Activated T-helper 2 cell treated with anti-CD3 and anti-CD28 coated beads, Interferon-gamma antibody, Interleukin-2, Interleukin-4, amounts not matched to agents 10 μg/mL and 5 μg/mL and 100 μg/mL, durations not matched to agents 14 hours and 24 hours and 36 hours (primary cell): Measurements from ENCODE around the gene TRPM4. TPM values are rescaled to one million over a fixed set of nuclear protein-coding genes. Genes with fewer than 3 reads are reported as not detected.
"Not testable (repeated sequence)": the region's sequence is repeated elsewhere in the genome, so short reads cannot be mapped to it uniquely, and the experiment has no call there.

Experiments
- DNase-seq: peaks from one replicate; pipeline ENCODE4 v3.0.0; 2021; ENCODE audit warnings: low spot score
- H3K27ac Mint-ChIP-seq: one replicate; pipeline ENCODE4 v1.8.0; 2021; ENCODE audit warnings: mixed read lengths
- H3K27me3 Mint-ChIP-seq: one replicate; pipeline ENCODE4 v1.8.0; 2021; ENCODE audit warnings: low read depth, mixed read lengths
- H3K36me3 Mint-ChIP-seq: one replicate; pipeline ENCODE4 v1.8.0; 2021; ENCODE audit warnings: low read depth, mixed read lengths
- H3K4me1 Mint-ChIP-seq: one replicate; pipeline ENCODE4 v1.8.0; 2021; ENCODE audit warnings: low read depth, mixed read lengths
- H3K4me3 Mint-ChIP-seq: one replicate; pipeline ENCODE4 v1.8.0; 2021; ENCODE audit warnings: low read depth, mild to moderate bottlenecking, moderate library complexity, mixed read lengths
- H3K9me3 Mint-ChIP-seq: one replicate; pipeline ENCODE4 v1.8.0; 2021; ENCODE audit warnings: mixed read lengths
- intact Hi-C: fragments of 100-400 bp; cut with micrococcal nuclease; formaldehyde crosslinking; loops from one replicate; pipeline ENCODE4 v1.15.1; 2023
- total RNA-seq: library from RNA; stranded (reverse); gene quantifications from 2 replicates; pipeline ENCODE4 v1.2.3, GENCODE V29; 2022

Gene TRPM4
- total RNA-seq, 1 donor from 2014 or later = 1.9 TPM

- intact Hi-C loops = loop anchor here (2.0 to 5.0 kb wide), 2 partner anchors 35 to 482 kb away; partner anchors contain the start of genes DBP and SNRNP70
- Mint-ChIP-seq H3K4me1 (peaks cover 15% of the 10 kb centered on the region), H3K27me3 (peaks cover 23% of the 10 kb centered on the region), H3K4me3 (peak within 1 kb of the TSS; percentile 80), H3K27ac (peak within 1 kb of the TSS; percentile 74), H3K36me3 (no peaks in the 10 kb centered on the region), H3K9me3 (no peaks in the 10 kb centered on the region)
- no peak for DNase-seq
Observed at GRCh38 chr19:49119411-49120324, 37.9 kb upstream of the TRPM4 start, which contains the start of gene PPFIA3. Gene PPFIA3, plus strand, starts transcription at chr19:49119544. Its CDS starts 8,330 bp downstream, at chr19:49127874.

- no peaks in the 10 kb centered on the region for H3K36me3 Mint-ChIP-seq
- H3K4me1 Mint-ChIP-seq = peaks cover 12% of the 10 kb centered on the region
- no peak for DNase-seq
- peaks cover 25% of the 10 kb centered on the region for H3K27me3 Mint-ChIP-seq
- no peak overlapping the region for H3K27ac Mint-ChIP-seq
- intact Hi-C loops = no loop called here
- peak overlapping the region; percentile 72 for H3K4me3 Mint-ChIP-seq
- no peaks in the 10 kb centered on the region for H3K9me3 Mint-ChIP-seq
Observed at GRCh38 chr19:49120325-49120683, 37.3 kb upstream of the TRPM4 start.

GRCh38 chr19:49120868-49121267 is 36.7 kb upstream of the TRPM4 start:
- no peaks in the 10 kb centered on the region for H3K36me3 Mint-ChIP-seq
- peak overlapping the region; percentile 72 for H3K4me3 Mint-ChIP-seq
- peaks cover 12% of the 10 kb centered on the region for H3K4me1 Mint-ChIP-seq
- H3K9me3 Mint-ChIP-seq = no peaks in the 10 kb centered on the region
- H3K27ac Mint-ChIP-seq = peak overlapping the region; percentile 25
- peaks cover 25% of the 10 kb centered on the region for H3K27me3 Mint-ChIP-seq
- intact Hi-C loops = no loop called here
- DNase-seq = no peak

GRCh38 chr19:49121841-49122240 is 35.8 kb upstream of the TRPM4 start:
- H3K9me3 Mint-ChIP-seq, H3K4me3 Mint-ChIP-seq, intact Hi-C loops, H3K36me3 Mint-ChIP-seq, DNase-seq, H3K27ac Mint-ChIP-seq: not testable (repeated sequence)
- Mint-ChIP-seq H3K27me3 (peaks cover 25% of the 10 kb centered on the region), H3K4me1 (peaks cover 12% of the 10 kb centered on the region)

GRCh38 chr19:49123285-49123684 is 34.3 kb upstream of the TRPM4 start:
- DNase-seq, H3K36me3 Mint-ChIP-seq, H3K4me3 Mint-ChIP-seq, H3K9me3 Mint-ChIP-seq, H3K27ac Mint-ChIP-seq, intact Hi-C loops: not testable (repeated sequence)
- peaks cover 13% of the 10 kb centered on the region for H3K4me1 Mint-ChIP-seq
- peaks cover 25% of the 10 kb centered on the region for H3K27me3 Mint-ChIP-seq

GRCh38 chr19:49125025-49125731 is 32.4 kb upstream of the TRPM4 start:
- Mint-ChIP-seq H3K4me1 (peaks cover 16% of the 10 kb centered on the region), H3K36me3 (no peaks in the 10 kb centered on the region), H3K27me3 (peaks cover 22% of the 10 kb centered on the region), H3K27ac (no peak overlapping the region), H3K9me3 (no peaks in the 10 kb centered on the region), H3K4me3 (no peak overlapping the region)
- DNase-seq = no peak
- intact Hi-C loops = no loop called here

GRCh38 chr19:49126575-49126974 is 31.0 kb upstream of the TRPM4 start:
- DNase-seq = no peak
- Mint-ChIP-seq H3K36me3 (no peaks in the 10 kb centered on the region), H3K27me3 (peaks cover 12% of the 10 kb centered on the region), H3K4me3 (no peak overlapping the region), H3K4me1 (peaks cover 9% of the 10 kb centered on the region), H3K9me3 (no peaks in the 10 kb centered on the region), H3K27ac (no peak overlapping the region)
- intact Hi-C loops = no loop called here

GRCh38 chr19:49127225-49127624 is 30.4 kb upstream of the TRPM4 start:
- H3K9me3 Mint-ChIP-seq, H3K36me3 Mint-ChIP-seq, DNase-seq, H3K4me1 Mint-ChIP-seq, intact Hi-C loops, H3K27ac Mint-ChIP-seq, H3K4me3 Mint-ChIP-seq: not testable (repeated sequence)
- H3K27me3 Mint-ChIP-seq = peaks cover 10% of the 10 kb centered on the region

- no peaks in the 10 kb centered on the region for H3K36me3 Mint-ChIP-seq
- intact Hi-C loops = no loop called here
- DNase-seq = peak; percentile 94
- no peaks in the 10 kb centered on the region for H3K9me3 Mint-ChIP-seq
- H3K4me3 Mint-ChIP-seq = peak overlapping the region; percentile 88
- peaks cover 9% of the 10 kb centered on the region for H3K4me1 Mint-ChIP-seq
- H3K27ac Mint-ChIP-seq = peak overlapping the region; percentile 85
- H3K27me3 Mint-ChIP-seq = peaks cover 6% of the 10 kb centered on the region
Observed at GRCh38 chr19:49127674-49128544, 29.7 kb upstream of the TRPM4 start.

GRCh38 chr19:49128545-49129237 is 28.9 kb upstream of the TRPM4 start:
- intact Hi-C loops = no loop called here
- Mint-ChIP-seq H3K27ac (no peak overlapping the region), H3K9me3 (no peaks in the 10 kb centered on the region)

GRCh38 chr19:49129238-49129583 is 28.4 kb upstream of the TRPM4 start:
- no peak overlapping the region for H3K27ac Mint-ChIP-seq
- H3K4me3 Mint-ChIP-seq = no peak overlapping the region
- H3K9me3 Mint-ChIP-seq = no peaks in the 10 kb centered on the region
- intact Hi-C loops = no loop called here
- H3K36me3 Mint-ChIP-seq = no peaks in the 10 kb centered on the region
- peaks cover 14% of the 10 kb centered on the region for H3K4me1 Mint-ChIP-seq
- DNase-seq = no peak
- H3K27me3 Mint-ChIP-seq = peaks cover 2% of the 10 kb centered on the region

More at GRCh38 chr19:49128545-49129237, 28.9 kb upstream of the TRPM4 start:
- H3K4me1 Mint-ChIP-seq = peaks cover 11% of the 10 kb centered on the region
- H3K36me3 Mint-ChIP-seq = no peaks in the 10 kb centered on the region
- H3K4me3 Mint-ChIP-seq = peak overlapping the region; percentile 48
- DNase-seq = no peak
- peaks cover 3% of the 10 kb centered on the region for H3K27me3 Mint-ChIP-seq

GRCh38 chr19:49130325-49130724 is 27.3 kb upstream of the TRPM4 start:
- no peak for DNase-seq
- H3K4me1 Mint-ChIP-seq = peaks cover 16% of the 10 kb centered on the region

More at GRCh38 chr19:49130325-49130724, 27.3 kb upstream of the TRPM4 start:
- intact Hi-C loops = no loop called here
- Mint-ChIP-seq H3K27ac (no peak overlapping the region), H3K36me3 (no peaks in the 10 kb centered on the region), H3K4me3 (no peak overlapping the region), H3K9me3 (no peaks in the 10 kb centered on the region), H3K27me3 (no peaks in the 10 kb centered on the region)
